ENCODE measurements around the gene PTPRG. TPM values are rescaled to one million over a fixed set of nuclear protein-coding genes. Genes with fewer than 3 reads are reported as not detected.
A peak's percentile ranks its signal among the peaks of the same experiment; 100 is the strongest.

PTPRG gene
- total and polyA plus RNA-seq, 2 experiments from 2014 or later, result 24.4 to 131 TPM

DNA sequence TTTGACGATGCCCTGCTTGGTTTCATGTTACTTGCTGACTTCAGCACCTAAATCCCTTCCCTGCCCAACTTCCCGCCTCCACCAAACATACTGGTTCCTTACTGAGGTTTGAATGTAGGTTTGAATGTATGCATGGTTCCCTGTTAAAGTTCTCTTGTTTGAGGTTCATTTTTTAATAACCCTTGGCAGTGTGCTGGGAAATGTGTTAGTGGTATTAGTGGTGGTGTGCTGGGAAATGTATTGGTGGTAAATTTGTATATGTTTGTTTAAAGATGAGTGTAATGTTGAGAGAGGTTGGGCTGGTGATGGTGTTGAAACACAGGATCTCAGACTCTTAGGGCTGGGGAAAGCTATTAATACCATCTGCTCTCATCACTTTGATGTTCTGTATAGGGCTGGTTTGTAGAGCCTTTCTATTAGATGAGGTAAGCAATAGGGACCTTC is 392.7 kb downstream of the PTPRG start:
- Mint-ChIP-seq H3K4me3 (no peak overlapping the region), H3K27ac (no peak overlapping the region), H3K9me3 (no peaks in the 10 kb centered on the region), H3K36me3 (ENCODE audit: low read depth) (no peaks in the 10 kb centered on the region), H3K4me1 (peaks cover 42% of the 10 kb centered on the region), H3K27me3 (ENCODE audit: insufficient read depth, low read depth, poor library complexity) (no peaks in the 10 kb centered on the region)
- Histone ChIP-seq H3K79me2 (replicated peaks; ENCODE audit: insufficient read depth) (peaks cover 79% of the 10 kb centered on the region), H3F3A (replicated peaks; ENCODE audit: low read depth) (no peaks in the 10 kb centered on the region), H3K27ac (ENCODE audit: low read depth) (no peak overlapping the region), H3K4me2 (peak overlapping the region; percentile 56; the same call in 1 of the 2 replicates), H4K20me1 (replicated peaks; ENCODE audit: insufficient read depth) (peaks cover 4% of the 10 kb centered on the region; the same call in 1 of the 2 replicates), H3K4me1 (ENCODE audit: insufficient read depth) (peaks cover 67% of the 10 kb centered on the region), H3K4me3 (no peak overlapping the region), H2AFZ (no peak overlapping the region), H3K9me2 (ENCODE audit: insufficient read depth) (no peaks in the 10 kb centered on the region), H3K36me3 (ENCODE audit: insufficient read depth) (no peaks in the 10 kb centered on the region), H3K27me3 (ENCODE audit: insufficient read depth) (no peaks in the 10 kb centered on the region)
- DNase-seq (ENCODE audit: low spot score) (peak; percentile 40), ATAC-seq (peak; percentile 54)
- TF ChIP-seq, protein P1, sequence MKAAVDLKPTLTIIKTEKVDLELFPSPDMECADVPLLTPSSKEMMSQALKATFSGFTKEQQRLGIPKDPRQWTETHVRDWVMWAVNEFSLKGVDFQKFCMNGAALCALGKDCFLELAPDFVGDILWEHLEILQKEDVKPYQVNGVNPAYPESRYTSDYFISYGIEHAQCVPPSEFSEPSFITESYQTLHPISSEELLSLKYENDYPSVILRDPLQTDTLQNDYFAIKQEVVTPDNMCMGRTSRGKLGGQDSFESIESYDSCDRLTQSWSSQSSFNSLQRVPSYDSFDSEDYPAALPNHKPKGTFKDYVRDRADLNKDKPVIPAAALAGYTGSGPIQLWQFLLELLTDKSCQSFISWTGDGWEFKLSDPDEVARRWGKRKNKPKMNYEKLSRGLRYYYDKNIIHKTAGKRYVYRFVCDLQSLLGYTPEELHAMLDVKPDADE (IDR thresholded peaks at IDR 0.05), result no peak
- TF ChIP-seq ZNF114 (CRISPR knock-in tag; IDR thresholded peaks at IDR 0.05) (no peak), EZH2 (IDR thresholded peaks at IDR 0.05; ENCODE audit: low read depth, unreplicated experiment) (no peak), JUNB (IDR thresholded peaks at IDR 0.05; ENCODE audit: unreplicated experiment) (no peak), POLR2AphosphoS5 (IDR thresholded peaks at IDR 0.05; ENCODE audit: low read depth) (no peak), NANOG (IDR thresholded peaks at IDR 0.05; ENCODE audit: borderline replicate concordance) (no peak), EZH2phosphoT487 (IDR thresholded peaks at IDR 0.05; ENCODE audit: unreplicated experiment) (no peak), STAT1 (IDR thresholded peaks at IDR 0.05; ENCODE audit: unreplicated experiment) (no peak), REST (IDR thresholded peaks at IDR 0.05; ENCODE audit: unreplicated experiment) (no peak), CREB1 (CRISPR knock-in tag; IDR thresholded peaks at IDR 0.05; ENCODE audit: low read depth) (no peak), ZNF331 (CRISPR knock-in tag; IDR thresholded peaks at IDR 0.05; ENCODE audit: low read depth) (no peak)
- TF ChIP-seq, protein P2, sequence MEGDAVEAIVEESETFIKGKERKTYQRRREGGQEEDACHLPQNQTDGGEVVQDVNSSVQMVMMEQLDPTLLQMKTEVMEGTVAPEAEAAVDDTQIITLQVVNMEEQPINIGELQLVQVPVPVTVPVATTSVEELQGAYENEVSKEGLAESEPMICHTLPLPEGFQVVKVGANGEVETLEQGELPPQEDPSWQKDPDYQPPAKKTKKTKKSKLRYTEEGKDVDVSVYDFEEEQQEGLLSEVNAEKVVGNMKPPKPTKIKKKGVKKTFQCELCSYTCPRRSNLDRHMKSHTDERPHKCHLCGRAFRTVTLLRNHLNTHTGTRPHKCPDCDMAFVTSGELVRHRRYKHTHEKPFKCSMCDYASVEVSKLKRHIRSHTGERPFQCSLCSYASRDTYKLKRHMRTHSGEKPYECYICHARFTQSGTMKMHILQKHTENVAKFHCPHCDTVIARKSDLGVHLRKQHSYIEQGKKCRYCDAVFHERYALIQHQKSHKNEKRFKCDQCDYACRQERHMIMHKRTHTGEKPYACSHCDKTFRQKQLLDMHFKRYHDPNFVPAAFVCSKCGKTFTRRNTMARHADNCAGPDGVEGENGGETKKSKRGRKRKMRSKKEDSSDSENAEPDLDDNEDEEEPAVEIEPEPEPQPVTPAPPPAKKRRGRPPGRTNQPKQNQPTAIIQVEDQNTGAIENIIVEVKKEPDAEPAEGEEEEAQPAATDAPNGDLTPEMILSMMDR (conservative IDR thresholded peaks at IDR 0.05; ENCODE audit: low read depth in 2 of 2), result no peak
- TF ChIP-seq, protein P3, sequence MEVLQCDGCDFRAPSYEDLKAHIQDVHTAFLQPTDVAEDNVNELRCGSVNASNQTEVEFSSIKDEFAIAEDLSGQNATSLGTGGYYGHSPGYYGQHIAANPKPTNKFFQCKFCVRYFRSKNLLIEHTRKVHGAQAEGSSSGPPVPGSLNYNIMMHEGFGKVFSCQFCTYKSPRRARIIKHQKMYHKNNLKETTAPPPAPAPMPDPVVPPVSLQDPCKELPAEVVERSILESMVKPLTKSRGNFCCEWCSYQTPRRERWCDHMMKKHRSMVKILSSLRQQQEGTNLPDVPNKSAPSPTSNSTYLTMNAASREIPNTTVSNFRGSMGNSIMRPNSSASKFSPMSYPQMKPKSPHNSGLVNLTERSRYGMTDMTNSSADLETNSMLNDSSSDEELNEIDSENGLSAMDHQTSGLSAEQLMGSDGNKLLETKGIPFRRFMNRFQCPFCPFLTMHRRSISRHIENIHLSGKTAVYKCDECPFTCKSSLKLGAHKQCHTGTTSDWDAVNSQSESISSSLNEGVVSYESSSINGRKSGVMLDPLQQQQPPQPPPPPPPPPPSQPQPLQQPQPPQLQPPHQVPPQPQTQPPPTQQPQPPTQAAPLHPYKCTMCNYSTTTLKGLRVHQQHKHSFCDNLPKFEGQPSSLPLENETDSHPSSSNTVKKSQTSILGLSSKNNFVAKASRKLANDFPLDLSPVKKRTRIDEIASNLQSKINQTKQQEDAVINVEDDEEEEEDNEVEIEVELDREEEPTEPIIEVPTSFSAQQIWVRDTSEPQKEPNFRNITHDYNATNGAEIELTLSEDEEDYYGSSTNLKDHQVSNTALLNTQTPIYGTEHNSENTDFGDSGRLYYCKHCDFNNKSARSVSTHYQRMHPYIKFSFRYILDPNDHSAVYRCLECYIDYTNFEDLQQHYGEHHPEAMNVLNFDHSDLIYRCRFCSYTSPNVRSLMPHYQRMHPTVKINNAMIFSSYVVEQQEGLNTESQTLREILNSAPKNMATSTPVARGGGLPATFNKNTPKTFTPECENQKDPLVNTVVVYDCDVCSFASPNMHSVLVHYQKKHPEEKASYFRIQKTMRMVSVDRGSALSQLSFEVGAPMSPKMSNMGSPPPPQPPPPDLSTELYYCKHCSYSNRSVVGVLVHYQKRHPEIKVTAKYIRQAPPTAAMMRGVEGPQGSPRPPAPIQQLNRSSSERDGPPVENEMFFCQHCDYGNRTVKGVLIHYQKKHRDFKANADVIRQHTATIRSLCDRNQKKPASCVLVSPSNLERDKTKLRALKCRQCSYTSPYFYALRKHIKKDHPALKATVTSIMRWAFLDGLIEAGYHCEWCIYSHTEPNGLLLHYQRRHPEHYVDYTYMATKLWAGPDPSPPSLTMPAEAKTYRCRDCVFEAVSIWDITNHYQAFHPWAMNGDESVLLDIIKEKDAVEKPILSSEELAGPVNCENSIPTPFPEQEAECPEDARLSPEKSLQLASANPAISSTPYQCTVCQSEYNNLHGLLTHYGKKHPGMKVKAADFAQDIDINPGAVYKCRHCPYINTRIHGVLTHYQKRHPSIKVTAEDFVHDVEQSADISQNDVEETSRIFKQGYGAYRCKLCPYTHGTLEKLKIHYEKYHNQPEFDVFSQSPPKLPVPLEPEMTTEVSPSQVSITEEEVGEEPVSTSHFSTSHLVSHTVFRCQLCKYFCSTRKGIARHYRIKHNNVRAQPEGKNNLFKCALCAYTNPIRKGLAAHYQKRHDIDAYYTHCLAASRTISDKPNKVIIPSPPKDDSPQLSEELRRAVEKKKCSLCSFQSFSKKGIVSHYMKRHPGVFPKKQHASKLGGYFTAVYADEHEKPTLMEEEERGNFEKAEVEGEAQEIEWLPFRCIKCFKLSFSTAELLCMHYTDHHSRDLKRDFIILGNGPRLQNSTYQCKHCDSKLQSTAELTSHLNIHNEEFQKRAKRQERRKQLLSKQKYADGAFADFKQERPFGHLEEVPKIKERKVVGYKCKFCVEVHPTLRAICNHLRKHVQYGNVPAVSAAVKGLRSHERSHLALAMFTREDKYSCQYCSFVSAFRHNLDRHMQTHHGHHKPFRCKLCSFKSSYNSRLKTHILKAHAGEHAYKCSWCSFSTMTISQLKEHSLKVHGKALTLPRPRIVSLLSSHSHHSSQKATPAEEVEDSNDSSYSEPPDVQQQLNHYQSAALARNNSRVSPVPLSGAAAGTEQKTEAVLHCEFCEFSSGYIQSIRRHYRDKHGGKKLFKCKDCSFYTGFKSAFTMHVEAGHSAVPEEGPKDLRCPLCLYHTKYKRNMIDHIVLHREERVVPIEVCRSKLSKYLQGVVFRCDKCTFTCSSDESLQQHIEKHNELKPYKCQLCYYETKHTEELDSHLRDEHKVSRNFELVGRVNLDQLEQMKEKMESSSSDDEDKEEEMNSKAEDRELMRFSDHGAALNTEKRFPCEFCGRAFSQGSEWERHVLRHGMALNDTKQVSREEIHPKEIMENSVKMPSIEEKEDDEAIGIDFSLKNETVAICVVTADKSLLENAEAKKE (CRISPR knock-in tag; IDR thresholded peaks at IDR 0.05), result no peak

All from GM23338 (cell line).